ENCODE data around the gene CD63. TPM values are rescaled to one million over a fixed set of nuclear protein-coding genes. Genes with fewer than 3 reads are reported as not detected.

Gene CD63
- total and polyA plus RNA-seq, 2 of the 4 experiments (the other 2 are of a cell fraction): 995 to 1,398 TPM

DNA sequence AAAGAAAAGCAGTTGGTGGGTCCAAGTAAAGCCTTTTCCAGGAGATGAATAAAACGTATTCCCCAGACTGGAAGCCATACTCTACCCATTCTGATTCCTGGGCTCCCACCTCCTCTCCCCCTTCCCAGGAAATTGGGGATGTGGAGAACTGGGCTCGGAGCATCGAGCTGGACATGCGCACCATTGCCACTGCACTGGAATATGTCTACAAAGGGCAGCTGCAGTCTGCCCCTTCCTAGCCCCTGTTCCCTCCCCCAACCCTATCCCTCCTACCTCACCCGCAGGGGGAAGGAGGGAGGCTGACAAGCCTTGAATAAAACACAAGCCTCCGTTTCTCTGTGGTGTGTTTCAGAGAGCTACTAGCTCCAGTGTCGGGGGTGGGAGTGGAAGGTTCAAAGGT lies 9.4 kb downstream of the CD63 start:
- no peak overlapping the region for H2BK15ac ChIP-seq (ENCODE audit: low read depth, low read length)
- BruUV-seq (replicated peaks): no TSS peak
- peak overlapping the region; percentile 38 for H2AFZ ChIP-seq (replicated peaks; ENCODE audit: low read length, poor library complexity)
- H3K18ac ChIP-seq (ENCODE audit: low read depth, low read length): no peak overlapping the region
- peak overlapping the region; percentile 30 for H3K27ac ChIP-seq (ENCODE audit: insufficient read depth, low read length)
- no peaks in the 10 kb centered on the region for H3K27me3 ChIP-seq (ENCODE audit: control insufficient read depth, insufficient read depth, low read length)
- 0 out of 2 replicates have a peak overlapping the region, but pooled peaks have one; percentile 27 for H2BK120ac ChIP-seq (ENCODE audit: low read depth, low read length)
- in situ Hi-C loops (cut with MboI; ENCODE audit: low sequenced_read_pairs): no loop called here
- intact Hi-C loops (cut with micrococcal nuclease): no loop called here
- H3K4ac ChIP-seq (ENCODE audit: low read depth, low read length): peak overlapping the region; percentile 76
- no peak overlapping the region for H2BK20ac ChIP-seq (ENCODE audit: low read depth, low read length)
- TF ChIP-seq SMC3 (IDR thresholded peaks at IDR 0.05; ENCODE audit: low read depth, low read length): no peak
- TF ChIP-seq, protein P1, sequence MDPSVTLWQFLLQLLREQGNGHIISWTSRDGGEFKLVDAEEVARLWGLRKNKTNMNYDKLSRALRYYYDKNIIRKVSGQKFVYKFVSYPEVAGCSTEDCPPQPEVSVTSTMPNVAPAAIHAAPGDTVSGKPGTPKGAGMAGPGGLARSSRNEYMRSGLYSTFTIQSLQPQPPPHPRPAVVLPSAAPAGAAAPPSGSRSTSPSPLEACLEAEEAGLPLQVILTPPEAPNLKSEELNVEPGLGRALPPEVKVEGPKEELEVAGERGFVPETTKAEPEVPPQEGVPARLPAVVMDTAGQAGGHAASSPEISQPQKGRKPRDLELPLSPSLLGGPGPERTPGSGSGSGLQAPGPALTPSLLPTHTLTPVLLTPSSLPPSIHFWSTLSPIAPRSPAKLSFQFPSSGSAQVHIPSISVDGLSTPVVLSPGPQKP (IDR thresholded peaks at IDR 0.05; ENCODE audit: borderline replicate concordance, low read depth, low read length): no peak
- no peak for TF ChIP-seq MAFK (IDR thresholded peaks at IDR 0.05; ENCODE audit: low read depth, low read length)
- no peak for TF ChIP-seq BHLHE40 (IDR thresholded peaks at IDR 0.05; ENCODE audit: low read depth, low read length)
- TF ChIP-seq NFE2L2 (IDR thresholded peaks at IDR 0.05; ENCODE audit: low read depth, low read length): no peak
- TF ChIP-seq MXI1 (IDR thresholded peaks at IDR 0.05; ENCODE audit: borderline replicate concordance, low read depth, low read length): no peak
- no peak for TF ChIP-seq RFX5 (IDR thresholded peaks at IDR 0.05; ENCODE audit: low read depth, low read length)
- TF ChIP-seq CHD1 (IDR thresholded peaks at IDR 0.05; ENCODE audit: low read depth, low read length): no peak
- TF ChIP-seq FOS (IDR thresholded peaks at IDR 0.05; ENCODE audit: low read depth, low read length): no peak
- TF ChIP-seq, protein P2, sequence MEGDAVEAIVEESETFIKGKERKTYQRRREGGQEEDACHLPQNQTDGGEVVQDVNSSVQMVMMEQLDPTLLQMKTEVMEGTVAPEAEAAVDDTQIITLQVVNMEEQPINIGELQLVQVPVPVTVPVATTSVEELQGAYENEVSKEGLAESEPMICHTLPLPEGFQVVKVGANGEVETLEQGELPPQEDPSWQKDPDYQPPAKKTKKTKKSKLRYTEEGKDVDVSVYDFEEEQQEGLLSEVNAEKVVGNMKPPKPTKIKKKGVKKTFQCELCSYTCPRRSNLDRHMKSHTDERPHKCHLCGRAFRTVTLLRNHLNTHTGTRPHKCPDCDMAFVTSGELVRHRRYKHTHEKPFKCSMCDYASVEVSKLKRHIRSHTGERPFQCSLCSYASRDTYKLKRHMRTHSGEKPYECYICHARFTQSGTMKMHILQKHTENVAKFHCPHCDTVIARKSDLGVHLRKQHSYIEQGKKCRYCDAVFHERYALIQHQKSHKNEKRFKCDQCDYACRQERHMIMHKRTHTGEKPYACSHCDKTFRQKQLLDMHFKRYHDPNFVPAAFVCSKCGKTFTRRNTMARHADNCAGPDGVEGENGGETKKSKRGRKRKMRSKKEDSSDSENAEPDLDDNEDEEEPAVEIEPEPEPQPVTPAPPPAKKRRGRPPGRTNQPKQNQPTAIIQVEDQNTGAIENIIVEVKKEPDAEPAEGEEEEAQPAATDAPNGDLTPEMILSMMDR (conservative IDR thresholded peaks at IDR 0.05; ENCODE audit: low read depth, low read length): no peak
- TF ChIP-seq MAZ (IDR thresholded peaks at IDR 0.05; ENCODE audit: borderline replicate concordance, low read depth, low read length): no peak
- TF ChIP-seq RAD21 (IDR thresholded peaks at IDR 0.05; ENCODE audit: low read length): no peak
- no peak for TF ChIP-seq CEBPB (IDR thresholded peaks at IDR 0.05; ENCODE audit: low read depth, low read length)
- no peak for TF ChIP-seq POLR2A (IDR thresholded peaks at IDR 0.05; ENCODE audit: low read depth, low read length)
- peaks cover 22 to 69% of the 10 kb centered on the region in 2 experiments for H3K79me1 ChIP-seq (ENCODE audit: low read depth in 1 of 2, low read length in 2 of 2)
- ATAC-seq (ENCODE audit: low read depth) (no peak), DNase-seq (no peak)
- no peak overlapping the region for H3K4me2 ChIP-seq (ENCODE audit: low read depth, low read length)
- POLR2A ChIA-PET (ENCODE audit: unreplicated experiment): interaction anchor here (2.1 kb wide), 1 partner anchor 10 kb away, joined by 8 read pairs; no protein-coding TSS in a partner anchor
- no peaks in the 10 kb centered on the region for H3K9me3 ChIP-seq (ENCODE audit: control insufficient read depth, insufficient read depth, low read length)
- 0 out of 4 replicates have a peak overlapping the region, but pooled peaks of 1 of the 2 experiments have one; percentile 14 for H4K8ac ChIP-seq (ENCODE audit: low read depth in 2 of 2, low read length in 2 of 2)
- H3K23ac ChIP-seq (ENCODE audit: low read depth, low read length): no peak overlapping the region
- no peak overlapping the region for H3K4me3 ChIP-seq (ENCODE audit: insufficient read depth, low read depth, low read length)
- no peak overlapping the region for H3K9ac ChIP-seq (ENCODE audit: low read depth, low read length)
- no CpG with 5 or more reads among the region's 7 CpGs for WGBS, 2 experiments (ENCODE audit: extremely low coverage in 2 of 2, insufficient read length in 1 of 2)
- CTCF ChIA-PET: interaction anchor here (0.5 to 1.3 kb wide), 3 partner anchors 18 to 134 kb away, joined by 3 to 5 read pairs (median 4); no protein-coding TSS in a partner anchor
- H3K56ac ChIP-seq (ENCODE audit: extremely low read depth, insufficient read depth, low read length): no peak overlapping the region
- peak overlapping the region; percentile 84 for H2BK5ac ChIP-seq (ENCODE audit: low read depth, low read length, poor library complexity, severe bottlenecking)
- peaks cover 36% of the 10 kb centered on the region for H3K4me1 ChIP-seq (ENCODE audit: control insufficient read depth, insufficient read depth, low read length)
- peaks cover 16% of the 10 kb centered on the region for H3K36me3 ChIP-seq (ENCODE audit: control insufficient read depth, insufficient read depth, low read length)
- peak overlapping the region; percentile 25; the same call in 1 of the 2 replicates for H4K91ac ChIP-seq (ENCODE audit: insufficient read depth, low read depth, low read length)
- peak overlapping the region; percentile 80 for H2AK9ac ChIP-seq (replicated peaks; ENCODE audit: low read depth, low read length, poor library complexity)
- peak overlapping the region; percentile 68 for H2AK5ac ChIP-seq (ENCODE audit: low read depth, low read length)
- no peak overlapping the region for H3K14ac ChIP-seq (replicated peaks; ENCODE audit: low read depth, low read length)
- dilution Hi-C loops (cut with HindIII; ENCODE audit: low sequenced_read_pairs, unreplicated experiment): no loop called here
- H4K20me1 ChIP-seq (ENCODE audit: insufficient read depth, low read length): peaks cover 30% of the 10 kb centered on the region
- peaks cover 32% of the 10 kb centered on the region for H3K9me1 ChIP-seq (ENCODE audit: insufficient read depth, low read length)
- H4K5ac ChIP-seq (ENCODE audit: low read depth, low read length): peak overlapping the region; percentile 6; the same call in 1 of the 2 replicates
